ENCODE results near the gene KCNA2.

- TF ChIP-seq POLR2A (IDR thresholded peaks at IDR 0.05; ENCODE audit: low read length), result no peak
- TF ChIP-seq GATA1 (IDR thresholded peaks at IDR 0.05; ENCODE audit: low read depth, low read length), result no peak
Observed at GRCh38 chr1:110620250-110620615, 14.1 kb upstream of the KCNA2 start.

Data from erythroblast (primary cell).